NCI-H2227 treated with DMSO at 0.1 percent for 48 hours (cell line): ENCODE measurements around the gene CDC20.
"Not testable (repeated sequence)": the region's sequence is repeated elsewhere in the genome, so short reads cannot be mapped to it uniquely, and the experiment has no call there.

Experiments used
- DNase-seq: peaks from one replicate; lab custom pipeline; 2025; lab: John Stamatoyannopoulos, UW

The CDC20 gene

DNA sequence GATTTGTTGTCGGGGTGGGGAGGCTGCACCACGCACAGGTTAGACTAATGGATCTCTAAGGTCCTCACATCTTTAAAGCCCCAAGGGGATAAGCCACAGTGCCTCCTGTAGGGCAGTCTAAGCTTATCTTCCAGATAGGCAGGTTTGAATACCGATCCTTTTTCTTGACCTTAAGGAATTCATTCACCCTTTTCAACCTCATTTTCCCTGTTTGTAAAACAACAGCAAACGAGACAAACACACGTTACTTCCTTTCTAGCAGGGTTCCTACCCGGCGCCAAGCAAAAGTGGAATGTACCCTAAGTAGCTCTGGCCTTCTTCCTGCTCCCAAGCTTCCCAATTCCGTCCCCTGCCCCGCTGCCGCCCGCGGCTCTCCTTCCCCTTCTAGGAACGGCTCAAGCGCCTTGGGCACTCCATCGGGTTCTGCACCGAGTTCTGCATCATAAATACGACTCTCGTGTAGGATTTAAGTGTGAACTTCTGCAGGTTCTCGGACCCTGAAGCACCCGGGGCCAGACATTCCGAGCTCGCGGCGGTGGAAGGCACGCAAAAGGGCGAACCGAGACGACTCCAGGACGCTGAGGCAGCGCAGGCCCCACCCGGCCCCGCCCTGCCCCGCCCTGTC is 548 bp upstream of the CDC20 start:
- peak; percentile 89 for DNase-seq

DNA sequence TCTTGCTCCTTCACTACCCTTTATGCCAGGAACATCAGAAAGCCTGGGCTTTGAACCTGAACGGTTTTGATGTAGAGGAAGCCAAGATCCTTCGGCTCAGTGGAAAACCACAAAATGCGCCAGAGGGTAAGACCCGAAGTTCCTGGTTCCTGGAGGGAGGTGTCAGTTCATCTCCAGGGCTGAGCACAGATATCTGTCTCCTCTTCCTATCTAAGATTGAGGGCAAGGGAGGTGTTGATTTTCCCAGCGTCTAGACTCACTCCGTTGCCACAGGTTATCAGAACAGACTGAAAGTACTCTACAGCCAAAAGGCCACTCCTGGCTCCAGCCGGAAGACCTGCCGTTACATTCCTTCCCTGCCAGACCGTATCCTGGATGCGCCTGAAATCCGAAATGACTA is 915 bp downstream of the CDC20 start:
- DNase-seq: no peak

DNA sequence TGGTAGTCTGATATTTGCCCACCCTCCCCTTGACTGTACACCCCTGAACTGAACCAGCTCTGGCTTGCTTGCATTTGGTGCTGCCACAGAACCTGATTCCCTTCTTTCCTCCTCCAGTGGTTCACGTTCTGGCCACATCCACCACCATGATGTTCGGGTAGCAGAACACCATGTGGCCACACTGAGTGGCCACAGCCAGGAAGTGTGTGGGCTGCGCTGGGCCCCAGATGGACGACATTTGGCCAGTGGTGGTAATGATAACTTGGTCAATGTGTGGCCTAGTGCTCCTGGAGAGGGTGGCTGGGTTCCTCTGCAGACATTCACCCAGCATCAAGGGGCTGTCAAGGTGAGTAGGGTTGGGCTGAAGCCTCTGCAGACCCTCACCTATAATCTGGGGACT is 1.8 kb downstream of the CDC20 start:
- DNase-seq: no peak

DNA sequence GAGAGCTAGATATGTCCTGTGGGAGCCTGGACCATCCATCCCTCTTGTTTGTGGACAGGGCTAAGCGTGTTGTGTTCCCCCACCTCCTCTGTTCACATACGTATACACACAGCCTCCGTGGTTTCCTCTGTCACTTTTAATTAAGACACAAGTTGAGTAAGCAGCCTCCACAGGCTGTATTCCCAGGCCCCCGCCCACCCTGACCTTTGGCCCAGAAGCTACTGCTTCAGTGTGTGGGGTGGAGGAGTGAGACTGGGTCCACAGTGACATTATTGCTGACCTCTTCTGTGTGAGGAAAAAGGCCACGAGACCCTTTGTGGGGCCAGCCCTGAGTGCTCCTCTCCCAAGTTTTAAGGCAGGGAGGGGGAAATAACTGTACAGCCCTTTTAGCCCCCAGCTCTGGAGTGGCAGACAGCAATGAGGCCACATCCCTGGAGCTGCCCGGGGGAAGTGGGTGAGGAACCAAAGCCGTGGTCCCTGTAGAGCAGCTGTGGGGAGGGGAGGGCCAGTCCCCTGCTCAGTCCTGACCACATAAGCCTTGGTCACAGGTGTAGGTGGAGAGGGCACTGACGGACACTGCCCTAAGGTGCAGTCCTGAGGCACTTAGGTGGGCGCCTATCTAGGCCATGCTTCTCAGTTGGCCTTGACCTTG is 4.6 kb downstream of the CDC20 start:
- no peak for DNase-seq

DNA sequence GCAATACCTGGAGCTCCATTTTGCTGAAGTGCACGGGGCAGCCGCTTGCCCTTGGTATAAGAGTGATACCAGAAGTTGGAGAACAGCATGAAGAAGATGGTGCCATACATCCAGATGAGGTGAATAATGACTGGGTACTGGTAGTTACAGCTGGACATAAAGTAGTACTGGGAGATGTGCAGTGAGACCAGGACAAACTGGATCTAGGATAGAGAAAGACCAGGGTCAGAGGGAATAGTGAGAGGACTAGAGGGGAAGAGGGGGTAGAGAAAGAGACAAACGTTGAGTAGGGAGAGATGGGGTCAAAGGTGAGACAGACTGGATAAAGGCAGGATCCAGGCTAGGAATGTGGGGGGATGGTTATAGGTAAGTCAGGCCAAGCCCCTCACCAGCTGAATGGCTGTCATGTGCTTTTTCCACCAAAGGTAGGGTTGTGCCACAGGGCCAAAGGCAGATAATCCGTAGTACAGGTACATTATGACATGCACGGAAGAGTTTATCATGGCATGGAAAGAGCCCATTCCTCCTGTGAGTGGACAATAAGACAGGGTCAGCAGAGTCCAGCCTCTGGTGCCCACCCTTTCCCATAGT is 5.2 kb downstream of the CDC20 start:
- DNase-seq: no peak

DNA sequence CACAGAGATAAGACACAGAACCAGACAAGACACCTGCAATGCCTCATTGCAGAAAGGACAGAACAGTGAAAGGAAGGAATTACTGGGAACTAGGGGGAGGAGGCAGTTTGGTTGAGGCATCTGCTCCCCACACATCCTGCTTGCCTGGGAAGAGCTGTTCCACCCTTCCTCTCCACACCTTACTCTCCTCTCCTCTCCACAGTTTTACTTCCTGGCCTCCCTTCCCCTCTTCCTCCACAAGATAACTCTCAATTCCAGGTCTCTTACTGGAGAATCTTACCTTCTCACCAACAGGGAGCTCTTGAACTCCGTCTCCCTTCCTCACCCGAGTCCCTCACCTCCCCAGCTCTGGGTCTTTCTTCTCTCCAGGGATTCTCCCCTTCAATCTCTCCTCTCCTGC is 6.9 kb downstream of the CDC20 start:
- no peak for DNase-seq

DNA sequence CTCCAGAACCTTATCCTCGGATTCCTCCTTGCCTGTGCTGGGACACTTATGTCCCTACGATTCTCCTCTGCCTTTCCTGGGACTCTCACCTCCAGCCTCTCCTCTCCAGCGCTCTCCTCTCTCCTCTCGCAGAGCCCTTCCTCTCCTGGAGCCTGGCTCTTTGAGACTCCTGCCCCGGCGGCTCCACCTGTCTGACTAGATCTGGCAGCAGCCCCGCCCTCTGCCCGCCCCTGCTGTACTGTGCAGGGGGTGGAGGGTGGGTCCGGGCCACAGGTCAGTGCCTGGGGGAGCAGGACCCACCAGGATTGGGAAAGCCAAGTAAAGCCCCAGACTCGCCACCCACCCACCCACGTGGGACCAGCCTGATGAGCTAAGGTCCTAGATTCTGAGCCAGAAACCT is 7.4 kb downstream of the CDC20 start:
- DNase-seq: no peak

DNA sequence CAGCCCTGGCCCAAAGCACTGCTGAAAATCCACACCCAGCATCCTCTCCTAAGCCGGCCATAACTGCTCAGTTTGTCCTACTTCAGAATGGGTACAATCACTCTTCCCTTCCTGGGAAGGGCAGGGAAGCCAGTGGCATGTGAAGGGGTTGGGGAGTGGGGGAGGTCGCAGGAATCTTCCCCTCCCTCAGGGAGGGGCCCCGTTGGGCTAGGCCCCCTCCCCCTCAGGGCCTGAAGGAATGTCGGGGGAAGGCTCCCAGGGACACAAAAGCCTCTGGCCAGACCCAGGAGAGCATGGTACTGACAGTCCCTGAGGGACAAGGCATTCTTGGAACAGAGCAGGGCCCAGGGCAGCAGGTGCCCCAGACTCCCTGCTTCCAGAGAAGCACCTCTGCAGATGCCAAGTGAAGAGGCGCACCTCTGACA is 7.8 kb downstream of the CDC20 start:
- DNase-seq: no peak

DNA sequence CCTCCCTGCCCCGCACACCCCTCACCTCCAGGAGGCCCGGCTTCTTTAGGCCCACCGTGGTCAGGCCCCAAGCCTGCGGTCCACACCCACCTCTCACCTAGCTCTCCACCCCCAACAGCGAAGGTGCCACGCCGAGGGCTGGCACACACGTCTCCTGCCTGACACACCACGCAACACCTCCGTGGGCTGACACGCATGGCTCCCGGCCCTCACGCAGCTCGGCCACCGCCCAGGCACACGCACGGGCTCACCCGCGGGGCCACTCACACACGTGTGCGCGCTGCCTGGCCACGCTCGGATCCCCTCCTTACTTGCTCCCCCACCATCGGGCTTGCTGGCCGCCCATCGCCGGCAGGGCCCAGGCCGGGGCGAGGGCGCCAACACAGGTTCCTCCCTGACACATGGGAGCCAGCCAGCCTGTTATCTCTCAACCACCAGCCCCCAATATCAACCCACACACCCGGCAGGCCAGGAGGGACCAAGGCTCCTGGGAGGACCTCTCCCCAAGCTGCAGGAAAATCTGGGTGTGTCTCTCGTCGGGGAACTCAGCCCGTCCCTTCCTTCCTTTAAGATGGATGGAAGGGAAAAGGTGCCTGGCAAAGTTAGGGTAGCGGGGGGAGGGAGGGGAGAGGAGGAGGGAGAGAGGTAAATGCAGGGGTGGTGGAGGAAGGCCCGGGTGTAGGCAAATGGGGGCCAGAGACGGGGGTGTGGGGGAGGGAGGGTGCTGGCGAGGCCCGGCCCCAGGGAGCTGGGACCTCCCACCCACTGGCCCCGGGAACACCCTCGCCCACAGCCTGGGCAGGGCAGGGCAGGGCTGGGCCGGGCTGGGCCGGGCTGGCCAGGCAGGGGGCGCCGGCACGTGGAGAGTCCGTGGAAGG is 8.5 kb downstream of the CDC20 start:
- DNase-seq: no peak

DNA sequence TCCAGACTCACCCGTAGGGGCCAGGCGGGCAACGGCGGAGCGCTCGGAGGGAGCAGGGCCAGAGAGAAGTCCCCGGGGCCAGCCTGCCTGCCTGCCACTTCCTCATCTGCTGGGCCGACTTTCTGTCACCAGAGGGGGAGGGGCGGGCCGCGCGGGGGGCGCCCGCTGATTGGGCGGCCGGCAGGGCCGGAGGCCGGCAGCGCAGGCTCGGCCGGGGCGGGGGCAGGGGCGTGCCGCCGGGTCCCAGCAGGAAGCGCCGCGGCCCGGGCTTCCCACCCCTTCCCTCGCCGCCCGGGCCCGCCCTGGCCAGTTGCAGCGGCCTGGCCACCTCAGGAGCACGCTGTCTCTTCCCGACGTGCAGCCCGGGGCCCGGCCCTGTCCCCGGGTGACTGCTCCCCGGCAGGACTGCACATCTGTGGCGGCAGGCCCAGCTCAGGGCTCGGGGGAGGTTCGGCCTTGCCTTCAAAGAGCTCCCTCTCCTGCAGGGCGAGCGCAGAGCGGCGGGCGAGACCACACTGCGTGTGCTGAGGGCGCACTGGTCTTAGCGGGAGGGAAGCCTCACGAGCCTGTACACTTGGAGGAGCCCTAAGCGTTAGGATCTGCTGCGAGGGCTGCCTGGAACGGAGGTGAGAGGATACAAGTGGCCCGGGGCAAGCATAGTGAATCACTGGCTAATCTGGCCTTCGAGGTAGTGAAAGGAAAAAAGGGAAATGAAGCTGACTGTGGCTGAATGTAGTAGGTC is 9.3 kb downstream of the CDC20 start, which contains the start of gene ELOVL1:
Gene ELOVL1, minus strand, starts transcription at position 108 of the 742 bp plus-strand sequence. CDS start 2,402 bp downstream, outside the sequence.
- DNase-seq: peak; percentile 80

DNA sequence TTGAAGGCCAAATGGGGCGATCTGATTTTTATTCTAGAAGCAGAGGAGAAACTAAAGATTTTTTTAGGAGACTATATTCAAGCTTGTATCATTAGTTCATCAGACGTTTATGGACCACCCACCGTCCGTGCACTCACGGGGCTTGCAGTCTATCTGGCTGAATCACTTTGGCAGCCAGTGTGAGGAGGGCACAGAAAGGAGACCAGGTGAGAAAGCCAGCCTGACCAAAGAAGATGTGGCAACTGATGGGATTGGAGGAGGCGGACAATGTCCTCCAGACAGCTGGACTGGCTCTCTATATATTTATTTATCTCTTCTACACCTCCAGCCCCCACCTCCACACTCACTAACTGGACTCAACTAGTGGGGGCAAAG is 9.9 kb downstream of the CDC20 start:
- no peak for DNase-seq

DNA sequence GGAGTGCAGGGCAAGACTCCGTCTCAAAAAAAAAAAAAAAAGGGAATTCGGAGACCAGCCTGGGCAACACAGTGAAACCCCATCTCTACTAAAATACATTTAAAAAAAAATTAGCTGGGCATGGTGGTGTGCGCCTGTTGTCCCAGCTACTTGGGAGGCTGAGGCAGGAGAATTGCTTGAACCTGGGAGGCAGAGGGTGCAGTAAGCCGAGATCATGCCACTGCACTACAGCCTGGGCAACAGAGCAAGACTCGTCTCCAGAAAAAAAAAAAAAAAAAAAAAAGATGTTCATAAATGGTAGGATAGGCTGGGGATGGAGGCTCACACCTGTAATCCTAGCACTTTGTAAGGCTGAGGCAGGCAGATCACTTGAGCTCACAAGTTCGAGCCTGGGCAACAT is 11.0 kb downstream of the CDC20 start:
- not testable (repeated sequence) for DNase-seq

DNA sequence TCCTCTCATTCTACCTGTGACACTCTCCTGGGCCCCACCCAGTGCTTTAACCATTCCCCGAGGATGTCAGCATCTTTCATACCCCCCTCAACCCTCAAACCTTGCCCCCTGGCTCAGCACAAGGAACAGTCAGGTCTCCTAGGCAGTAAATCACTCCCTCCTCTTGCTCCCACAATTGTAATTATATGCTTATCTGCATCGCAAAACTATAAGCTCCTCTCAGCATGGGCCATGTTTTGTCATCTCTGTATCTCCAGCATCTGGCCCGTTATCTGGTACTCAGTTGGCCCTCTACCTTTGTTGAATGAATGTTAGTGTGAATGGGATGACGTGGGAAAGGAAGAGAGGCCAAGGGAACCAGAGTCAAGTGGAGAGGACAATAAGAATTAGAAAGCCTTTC is 11.8 kb downstream of the CDC20 start:
- DNase-seq: no peak

DNA sequence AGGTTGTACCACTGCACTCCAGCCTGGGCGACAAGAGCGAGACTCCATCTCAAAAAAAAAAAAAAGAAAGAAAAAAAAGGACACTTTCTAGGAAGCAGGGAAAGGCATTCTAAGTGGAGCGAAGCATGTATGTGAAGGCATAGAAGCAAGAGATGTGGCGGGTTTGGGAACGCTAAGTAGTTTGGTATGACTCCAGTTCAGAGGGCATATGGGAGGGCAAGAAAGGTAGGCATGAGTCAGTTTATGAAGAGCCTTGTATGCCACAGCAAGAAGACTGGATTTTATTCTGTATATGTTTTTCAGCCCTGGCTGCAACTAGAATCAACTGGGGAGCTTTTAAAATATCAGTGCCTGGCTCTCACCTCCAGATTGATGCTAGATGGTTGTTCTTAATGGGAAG is 13.4 kb downstream of the CDC20 start:
- DNase-seq: no peak

DNA sequence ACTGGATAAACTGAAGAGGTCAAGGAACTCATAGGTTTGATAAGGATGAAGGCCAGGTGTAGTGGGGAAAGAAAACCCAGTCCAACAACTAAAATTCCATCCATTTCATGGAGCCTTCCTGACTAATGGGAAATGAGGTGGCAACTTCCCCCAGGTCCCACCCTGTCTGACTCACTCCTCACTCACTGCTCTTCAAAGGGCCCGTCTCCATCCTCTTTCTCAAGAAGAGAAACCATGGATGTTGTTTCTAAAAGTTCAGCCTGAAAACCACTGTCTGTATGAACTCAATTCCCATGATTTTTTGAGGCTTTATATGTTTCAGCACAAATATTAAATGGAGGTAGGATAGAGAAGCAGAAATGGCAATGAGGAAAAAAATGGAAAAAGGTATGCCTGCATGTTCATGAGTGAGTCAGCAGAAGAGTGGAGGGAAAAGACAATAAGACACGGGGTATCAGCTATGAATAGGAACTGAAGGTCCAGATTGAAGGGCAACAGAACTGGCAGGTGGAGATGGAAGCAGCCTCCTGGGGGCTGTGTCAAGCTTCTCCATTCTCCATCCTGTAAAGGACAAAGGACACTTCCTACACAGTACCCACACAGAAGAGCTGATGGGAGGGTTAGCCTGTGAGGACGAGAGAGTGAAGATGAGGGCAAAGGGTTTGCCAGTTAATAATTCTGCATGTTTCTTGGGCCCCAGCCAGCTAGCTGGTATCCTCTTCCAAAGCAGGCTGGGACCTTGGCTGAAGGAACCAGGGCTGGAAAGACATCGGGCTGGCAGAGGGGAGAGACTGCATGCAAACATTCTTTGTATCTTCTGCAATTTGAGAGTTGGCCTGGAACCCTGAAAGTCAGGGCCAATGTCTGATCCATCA is 14.5 kb downstream of the CDC20 start:
- DNase-seq: no peak

DNA sequence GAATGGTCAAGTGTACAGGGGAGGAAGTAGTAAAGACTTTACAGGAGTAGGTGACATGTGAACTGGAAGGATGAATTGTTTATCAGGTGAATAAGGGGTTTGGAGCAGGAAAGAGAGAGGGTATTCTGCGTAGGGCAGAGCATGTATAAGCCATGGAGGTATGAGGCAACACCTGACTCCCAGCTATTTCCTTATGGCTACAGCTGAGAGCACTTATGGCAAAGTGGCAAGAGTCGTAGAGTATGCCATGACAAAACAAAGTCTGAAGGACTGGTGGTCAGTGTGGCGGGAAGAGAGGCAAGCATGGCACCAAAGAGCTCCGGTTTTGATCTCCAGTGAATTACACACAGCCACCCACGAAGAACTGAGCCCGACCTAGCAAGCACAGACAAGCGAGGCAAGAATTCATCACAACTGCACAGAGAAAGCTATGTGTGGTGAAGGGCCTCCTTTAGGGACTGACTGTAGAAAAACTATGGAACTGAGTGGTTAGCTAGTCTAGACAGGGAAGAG is 18.0 kb downstream of the CDC20 start:
- no peak for DNase-seq

DNA sequence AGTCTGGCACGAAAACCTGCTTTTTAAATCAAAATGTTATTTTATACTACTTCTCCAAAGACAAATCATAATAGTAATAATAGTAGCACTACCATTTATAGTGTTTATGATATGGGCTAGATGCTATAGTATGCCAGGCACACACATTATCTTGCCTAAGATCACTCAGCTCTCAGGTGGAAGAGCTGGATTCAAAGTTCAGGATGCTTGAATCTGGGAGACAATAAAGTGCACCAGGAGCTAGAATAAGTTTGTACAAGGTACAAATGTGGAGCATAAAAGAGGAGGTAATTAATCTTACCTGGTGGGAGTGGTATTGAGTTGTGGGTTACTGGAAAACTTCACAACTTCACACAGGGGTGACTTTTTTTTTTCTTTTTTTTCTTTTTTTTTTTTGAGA is 19.1 kb downstream of the CDC20 start:
- DNase-seq: no peak

DNA sequence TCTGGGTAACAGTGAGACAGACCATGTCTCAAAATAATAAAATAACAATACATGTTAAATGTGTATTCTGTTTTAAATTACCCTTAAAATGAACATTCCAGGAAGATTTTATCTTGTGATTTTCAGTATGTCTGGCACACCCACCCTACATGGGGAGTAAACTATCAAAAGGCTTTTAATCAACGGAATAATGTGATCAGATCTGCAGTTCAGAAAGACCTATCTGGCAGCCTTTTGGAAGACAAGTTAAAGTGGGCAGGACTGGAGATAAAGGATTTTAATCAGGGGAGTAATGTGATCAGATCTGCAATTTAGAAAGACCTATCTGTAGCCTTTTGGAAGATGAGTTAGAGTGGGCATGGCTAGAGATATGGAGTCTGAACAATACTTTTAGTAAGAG is 20.7 kb downstream of the CDC20 start:
- no peak for DNase-seq

DNA sequence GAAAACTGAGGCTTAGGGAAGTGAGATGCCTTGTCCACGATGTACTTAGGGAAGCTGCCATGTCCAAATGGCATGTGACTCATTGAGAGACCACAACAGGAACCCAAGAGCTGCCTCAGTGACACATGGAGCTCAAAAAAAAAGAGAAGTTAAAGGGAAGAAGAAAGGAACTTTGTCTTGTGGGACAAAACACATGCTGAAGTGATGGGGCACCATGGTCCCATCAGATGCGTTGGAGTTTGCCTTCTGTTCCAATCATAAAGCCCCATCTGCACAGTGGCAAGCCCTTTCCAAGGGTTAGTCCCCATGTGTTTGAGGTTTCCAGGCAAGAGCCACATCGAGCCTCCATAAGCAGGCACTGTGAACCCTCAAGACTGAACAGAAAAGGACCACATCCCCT is 22.8 kb downstream of the CDC20 start:
- no peak for DNase-seq

DNA sequence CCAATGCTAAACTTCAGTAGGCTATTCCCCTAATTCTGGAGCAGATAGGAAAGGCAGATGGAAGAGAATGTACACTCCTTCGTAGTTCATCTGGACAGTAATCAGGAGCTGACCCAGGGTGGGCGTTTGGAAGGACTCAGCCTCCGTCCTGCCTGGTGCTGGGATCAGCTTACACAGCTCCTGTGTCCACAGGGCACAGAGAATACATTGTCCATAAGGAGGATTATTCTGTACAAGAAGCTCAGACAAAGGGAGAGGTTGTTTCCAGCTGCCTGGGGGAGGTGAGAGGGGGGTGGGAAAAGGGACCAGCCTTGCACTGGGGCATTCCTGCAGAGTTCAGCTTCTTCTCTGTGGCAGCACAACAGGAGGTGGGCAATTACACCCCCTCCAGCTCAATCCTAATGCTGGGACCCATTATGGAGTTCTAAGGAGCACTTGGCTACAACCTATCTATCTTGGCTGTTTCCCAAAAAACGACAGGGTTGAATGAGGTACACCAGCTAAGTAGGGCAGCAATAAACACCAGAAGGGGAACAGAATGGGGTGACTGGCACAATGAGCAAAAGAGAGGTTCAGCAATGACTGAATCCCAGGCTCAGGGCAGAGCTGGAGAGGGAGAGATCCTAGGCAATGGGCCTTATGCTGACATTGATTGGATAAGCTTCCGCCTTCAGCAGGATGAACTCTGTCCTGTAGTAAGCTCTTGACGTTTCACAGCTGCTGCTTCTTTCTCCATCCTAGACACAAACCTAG is 23.4 kb downstream of the CDC20 start:
- DNase-seq: peak; percentile 20
